Measurements from ENCODE around the gene POLR2I. TPM values are rescaled to one million over a fixed set of nuclear protein-coding genes. Genes with fewer than 3 reads are reported as not detected.

Gene POLR2I
- total and polyA plus RNA-seq, 3 donors from 2014 or later, result 106 to 307 (median 116) TPM

DNA sequence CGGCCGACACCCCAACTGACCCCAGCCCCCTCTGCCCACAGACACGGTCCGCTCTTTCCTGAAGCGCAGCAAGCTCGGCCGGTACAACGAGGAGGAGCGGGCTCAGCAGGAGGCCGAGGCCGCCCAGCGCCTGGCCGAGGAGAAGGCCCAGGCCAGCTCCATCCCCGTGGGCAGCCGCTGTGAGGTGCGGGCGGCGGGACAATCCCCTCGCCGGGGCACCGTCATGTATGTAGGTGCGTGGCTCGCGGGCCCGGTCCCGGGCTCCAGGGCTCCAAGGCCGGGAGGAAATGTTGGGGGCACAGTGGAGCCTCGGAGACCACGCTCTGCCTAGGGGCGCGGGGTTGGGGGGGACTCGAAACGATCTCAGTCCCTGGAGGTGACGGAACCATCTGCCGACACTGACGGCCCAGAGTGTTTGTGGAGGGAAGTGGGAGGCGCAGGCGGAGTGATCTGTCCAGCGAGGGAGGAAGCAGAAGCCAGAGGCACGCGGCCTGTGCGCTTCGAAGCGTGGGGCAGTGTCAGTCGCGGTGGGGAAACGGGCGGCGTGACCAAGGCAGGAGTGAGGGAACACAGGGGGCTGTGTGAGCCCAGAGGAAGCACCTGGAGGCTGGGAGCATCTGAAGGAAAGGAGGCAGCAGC lies 6.9 kb upstream of the POLR2I start:
- Histone ChIP-seq H3K4me1 (no peaks in the 10 kb centered on the region), H3K27ac (no peak overlapping the region), H3K36me3 (ENCODE audit: low read depth, missing control alignments) (no peaks in the 10 kb centered on the region), H3K9me3 (no peaks in the 10 kb centered on the region), H3K27me3 (no peaks in the 10 kb centered on the region), H3K4me3 (peak overlapping the region; percentile 12 to 36)
- TF ChIP-seq, protein P1, sequence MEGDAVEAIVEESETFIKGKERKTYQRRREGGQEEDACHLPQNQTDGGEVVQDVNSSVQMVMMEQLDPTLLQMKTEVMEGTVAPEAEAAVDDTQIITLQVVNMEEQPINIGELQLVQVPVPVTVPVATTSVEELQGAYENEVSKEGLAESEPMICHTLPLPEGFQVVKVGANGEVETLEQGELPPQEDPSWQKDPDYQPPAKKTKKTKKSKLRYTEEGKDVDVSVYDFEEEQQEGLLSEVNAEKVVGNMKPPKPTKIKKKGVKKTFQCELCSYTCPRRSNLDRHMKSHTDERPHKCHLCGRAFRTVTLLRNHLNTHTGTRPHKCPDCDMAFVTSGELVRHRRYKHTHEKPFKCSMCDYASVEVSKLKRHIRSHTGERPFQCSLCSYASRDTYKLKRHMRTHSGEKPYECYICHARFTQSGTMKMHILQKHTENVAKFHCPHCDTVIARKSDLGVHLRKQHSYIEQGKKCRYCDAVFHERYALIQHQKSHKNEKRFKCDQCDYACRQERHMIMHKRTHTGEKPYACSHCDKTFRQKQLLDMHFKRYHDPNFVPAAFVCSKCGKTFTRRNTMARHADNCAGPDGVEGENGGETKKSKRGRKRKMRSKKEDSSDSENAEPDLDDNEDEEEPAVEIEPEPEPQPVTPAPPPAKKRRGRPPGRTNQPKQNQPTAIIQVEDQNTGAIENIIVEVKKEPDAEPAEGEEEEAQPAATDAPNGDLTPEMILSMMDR (IDR thresholded peaks at IDR 0.05), result no peak
- no peak for TF ChIP-seq POLR2A (IDR thresholded peaks at IDR 0.05)
- intact Hi-C loops (cut with DNase I; ENCODE audit: low total_unique reads), result no loop called here
- DNase-seq, result peak; percentile 30
- 68% methylated on average over 46 to 49 of the region's 49 CpGs for WGBS, 2 donors

DNA sequence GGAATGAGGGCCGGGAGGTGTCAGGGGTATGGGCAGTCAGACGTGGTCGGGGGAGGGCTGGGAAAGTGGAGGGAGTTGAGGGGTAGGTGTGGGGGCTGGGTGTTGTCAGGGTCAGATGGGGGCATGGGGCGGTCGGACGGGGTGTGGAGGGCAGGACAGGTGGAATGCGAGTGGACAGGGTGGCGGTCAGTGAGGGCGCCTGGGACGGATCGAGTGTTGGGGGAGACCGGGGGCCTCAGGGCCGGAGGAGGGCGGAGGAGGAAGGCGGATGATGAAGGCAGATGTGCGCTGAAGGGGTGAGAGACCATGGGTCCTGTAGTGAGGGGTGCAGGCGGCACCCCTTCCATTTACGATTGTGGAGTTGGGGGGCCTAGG lies 6.3 kb upstream of the POLR2I start:
- no peak for TF ChIP-seq POLR2A (IDR thresholded peaks at IDR 0.05)
- TF ChIP-seq, protein P1 (IDR thresholded peaks at IDR 0.05), result no peak
- intact Hi-C loops (cut with DNase I; ENCODE audit: low total_unique reads), result no loop called here

DNA sequence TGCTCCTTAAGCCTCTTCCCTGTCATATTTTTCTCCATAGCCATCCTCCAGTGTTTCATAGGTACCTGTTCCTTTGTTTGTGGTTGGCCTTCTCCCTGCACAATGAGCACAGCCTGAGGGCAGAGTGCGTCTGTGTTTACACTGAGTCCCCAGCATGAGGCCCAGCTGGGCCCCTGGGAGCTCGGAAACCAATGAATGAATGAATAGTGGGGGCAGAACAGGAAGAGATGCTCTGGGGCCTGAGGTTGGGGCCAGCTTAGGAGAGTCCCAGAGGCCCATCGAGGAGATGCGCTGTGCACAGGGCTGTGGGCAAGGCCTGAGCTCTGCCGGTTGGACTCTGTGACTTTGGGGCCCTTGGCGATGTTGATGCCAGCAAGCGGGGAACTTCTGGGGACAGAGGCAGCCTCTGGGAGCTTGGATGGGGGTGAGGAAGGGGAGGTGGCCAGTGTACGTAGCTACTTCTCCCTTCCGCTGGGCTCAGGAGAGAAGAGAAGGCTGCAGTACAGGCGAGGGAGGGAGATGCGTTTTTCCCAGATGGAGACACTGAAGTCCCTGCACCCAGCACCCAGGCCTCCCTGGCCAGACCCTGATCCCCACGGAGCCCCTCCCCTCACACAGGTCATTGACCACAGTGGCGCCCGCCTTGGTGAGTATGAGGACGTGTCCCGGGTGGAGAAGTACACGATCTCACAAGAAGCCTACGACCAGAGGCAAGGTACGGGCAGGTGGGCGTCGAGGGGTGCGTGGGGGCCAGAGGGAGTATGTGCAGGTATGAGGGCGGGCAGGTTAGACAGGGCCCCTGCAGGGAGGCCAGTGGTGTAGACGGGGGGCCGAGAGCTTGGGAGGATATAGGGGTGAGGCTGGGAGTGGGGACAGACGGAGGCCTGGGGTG lies 5.7 kb upstream of the POLR2I start:
- TF ChIP-seq POLR2A (IDR thresholded peaks at IDR 0.05), result no peak
- TF ChIP-seq, protein P1 (IDR thresholded peaks at IDR 0.05), result no peak
- no peak overlapping the region for H3K4me3 ChIP-seq
- no peaks in the 10 kb centered on the region for H3K27me3 ChIP-seq
- intact Hi-C loops (cut with DNase I; ENCODE audit: low total_unique reads), result no loop called here
- 81 to 88% methylated on average over 20 to 26 of the region's 26 CpGs for WGBS, 2 donors
- H3K9me3 ChIP-seq, result no peaks in the 10 kb centered on the region
- no peaks in the 10 kb centered on the region for H3K36me3 ChIP-seq (ENCODE audit: low read depth, missing control alignments)
- no peak for DNase-seq
- H3K27ac ChIP-seq, result no peak overlapping the region
- peaks cover 7% of the 10 kb centered on the region for H3K4me1 ChIP-seq

More for the DNA sequence above, 6.3 kb upstream of the POLR2I start:
- Histone ChIP-seq H3K27ac (no peak overlapping the region), H3K4me1 (peaks cover 5% of the 10 kb centered on the region), H3K36me3 (ENCODE audit: low read depth, missing control alignments) (no peaks in the 10 kb centered on the region), H3K27me3 (no peaks in the 10 kb centered on the region), H3K4me3 (no peak overlapping the region), H3K9me3 (no peaks in the 10 kb centered on the region)
- DNase-seq, result no peak
- WGBS, 2 donors, result 62 to 68% methylated on average over 16 to 18 of the region's 18 CpGs

DNA sequence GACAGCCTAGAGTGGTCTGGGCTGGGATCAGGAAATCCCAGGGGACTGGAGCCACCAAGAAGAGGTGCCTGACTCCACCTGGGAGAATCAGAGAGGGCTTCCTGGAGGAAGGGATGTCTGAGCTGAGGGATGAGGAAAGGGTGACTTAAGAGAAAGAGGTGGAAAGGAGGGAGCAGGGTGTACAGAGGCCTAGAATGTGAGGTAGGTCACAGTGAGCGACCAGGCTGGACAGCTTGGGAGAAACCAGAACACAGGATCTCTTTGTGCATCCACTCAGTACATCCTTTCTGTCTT lies 1.6 kb upstream of the POLR2I start:
- Histone ChIP-seq H3K27me3 (no peaks in the 10 kb centered on the region), H3K27ac (peak overlapping the region in 1 of 2 donors; percentile 77), H3K9me3 (no peaks in the 10 kb centered on the region), H3K4me1 (peaks cover 15% of the 10 kb centered on the region), H3K36me3 (ENCODE audit: low read depth, missing control alignments) (no peaks in the 10 kb centered on the region), H3K4me3 (no peak overlapping the region)
- no peak for TF ChIP-seq POLR2A (IDR thresholded peaks at IDR 0.05)
- TF ChIP-seq, protein P1 (IDR thresholded peaks at IDR 0.05), result no peak
- DNase-seq, result no peak
- WGBS, 2 donors, result 60 to 78% methylated on average over 1 of the region's 1 CpG
- intact Hi-C loops (cut with DNase I; ENCODE audit: low total_unique reads), result no loop called here

Data from testis (tissue), 3 donors.